VCaP (cell line): ENCODE results near the gene CCL24.
"Not testable (repeated sequence)": the region's sequence is repeated elsewhere in the genome, so short reads cannot be mapped to it uniquely, and the experiment has no call there.

Experiments
- H3K27ac ChIP-seq: fragments of 450-650 bp; 2 replicates; pipeline ENCODE4 v1.5.1; 2017
- CTCF ChIP-seq: fragments of 450-650 bp; conservative IDR thresholded peaks from 2 replicates; pipeline ENCODE4 v1.5.1; 2017; ENCODE audit warnings: mild to moderate bottlenecking, moderate library complexity

Gene CCL24

GRCh38 chr7:75835688-75836285 lies 22.2 kb upstream of the CCL24 start:
- TF ChIP-seq CTCF = no peak
- no peak overlapping the region for H3K27ac ChIP-seq

GRCh38 chr7:75833662-75834061 lies 20.1 kb upstream of the CCL24 start:
- not testable (repeated sequence) for H3K27ac ChIP-seq

- no peak for TF ChIP-seq CTCF
- H3K27ac ChIP-seq = no peak overlapping the region
Measured at GRCh38 chr7:75830978-75831377, 17.4 kb upstream of the CCL24 start.

GRCh38 chr7:75829656-75830055 lies 16.1 kb upstream of the CCL24 start:
- H3K27ac ChIP-seq = not testable (repeated sequence)

GRCh38 chr7:75823198-75823910 lies 9.7 kb upstream of the CCL24 start:
- TF ChIP-seq CTCF = no peak
- no peak overlapping the region for H3K27ac ChIP-seq

- H3K27ac ChIP-seq = no peak overlapping the region
- TF ChIP-seq CTCF = no peak
Measured at GRCh38 chr7:75820688-75821087, 7.1 kb upstream of the CCL24 start.

GRCh38 chr7:75819711-75820110 lies 6.1 kb upstream of the CCL24 start:
- no peak overlapping the region for H3K27ac ChIP-seq
- no peak for TF ChIP-seq CTCF

- no peak overlapping the region for H3K27ac ChIP-seq
- no peak for TF ChIP-seq CTCF
Measured at GRCh38 chr7:75818472-75818871, 4.9 kb upstream of the CCL24 start.

GRCh38 chr7:75817116-75817515 lies 3.5 kb upstream of the CCL24 start:
- TF ChIP-seq CTCF = no peak
- H3K27ac ChIP-seq = no peak overlapping the region
